ENCODE measurements around the gene SQSTM1. TPM values are rescaled to one million over a fixed set of nuclear protein-coding genes. Genes with fewer than 3 reads are reported as not detected.

The SQSTM1 gene
- total and polyA plus RNA-seq, 9 of the 15 experiments (the other 6 are each of a cell fraction or from before 2014, with no cell fraction given) = 5.6 to 148 (median 64.0) TPM

DNA sequence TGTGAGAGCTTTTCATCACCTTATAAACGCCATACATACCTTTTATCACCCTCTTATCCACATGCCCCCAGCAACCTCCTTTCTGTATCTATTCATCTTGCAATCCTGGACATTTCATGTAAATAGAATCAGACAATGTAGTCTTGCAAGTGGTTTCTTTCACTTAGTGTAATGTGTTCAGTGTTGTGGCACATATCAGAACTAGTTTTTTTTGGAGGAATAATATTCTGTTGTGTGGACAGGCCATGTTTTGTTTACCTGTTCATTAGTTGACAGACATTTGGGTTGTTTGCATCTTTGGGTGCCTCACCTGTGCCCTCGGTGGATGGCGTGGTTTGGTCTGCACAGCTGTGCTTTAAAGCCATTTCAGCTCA, 1.3 kb downstream of the SQSTM1 start (continued):
- TF ChIP-seq, protein P1, sequence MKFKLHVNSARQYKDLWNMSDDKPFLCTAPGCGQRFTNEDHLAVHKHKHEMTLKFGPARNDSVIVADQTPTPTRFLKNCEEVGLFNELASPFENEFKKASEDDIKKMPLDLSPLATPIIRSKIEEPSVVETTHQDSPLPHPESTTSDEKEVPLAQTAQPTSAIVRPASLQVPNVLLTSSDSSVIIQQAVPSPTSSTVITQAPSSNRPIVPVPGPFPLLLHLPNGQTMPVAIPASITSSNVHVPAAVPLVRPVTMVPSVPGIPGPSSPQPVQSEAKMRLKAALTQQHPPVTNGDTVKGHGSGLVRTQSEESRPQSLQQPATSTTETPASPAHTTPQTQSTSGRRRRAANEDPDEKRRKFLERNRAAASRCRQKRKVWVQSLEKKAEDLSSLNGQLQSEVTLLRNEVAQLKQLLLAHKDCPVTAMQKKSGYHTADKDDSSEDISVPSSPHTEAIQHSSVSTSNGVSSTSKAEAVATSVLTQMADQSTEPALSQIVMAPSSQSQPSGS (CRISPR knock-in tag; IDR thresholded peaks at IDR 0.05) = no peak
- TF ChIP-seq THRAP3 (IDR thresholded peaks at IDR 0.05; ENCODE audit: borderline replicate concordance) (peak; percentile 43; the same call in 1 of the 2 replicates), ESRRB (CRISPR knock-in tag; IDR thresholded peaks at IDR 0.05; ENCODE audit: borderline replicate concordance) (no peak), PCBP2 (IDR thresholded peaks at IDR 0.05; ENCODE audit: low read depth, low read length, poor library complexity, severe bottlenecking) (no peak), ZSCAN29 (IDR thresholded peaks at IDR 0.05) (no peak), TEAD4 (IDR thresholded peaks at IDR 0.05; ENCODE audit: low read length) (no peak), TEAD4 (CRISPR knock-in tag; IDR thresholded peaks at IDR 0.05; ENCODE audit: borderline replicate concordance) (no peak), MEIS2 (IDR thresholded peaks at IDR 0.05; ENCODE audit: partially characterized antibody) (peak; percentile 7), CREB1 (IDR thresholded peaks at IDR 0.05) (no peak), CREB1 (CRISPR knock-in tag; IDR thresholded peaks at IDR 0.05) (no peak), KDM5B (IDR thresholded peaks at IDR 0.05; ENCODE audit: insufficient replicate concordance, low read depth, low read length) (peak; percentile 18), RUNX1 (IDR thresholded peaks at IDR 0.05; ENCODE audit: low read depth) (no peak), SRSF7 (optimal IDR thresholded peaks at IDR 0.05; ENCODE audit: low read depth, low read length) (no peak), BMI1 (IDR thresholded peaks at IDR 0.05; ENCODE audit: low read length) (no peak), GABPA (tag; conservative IDR thresholded peaks at IDR 0.05; ENCODE audit: low read depth) (no peak)
- TF ChIP-seq, protein P2, sequence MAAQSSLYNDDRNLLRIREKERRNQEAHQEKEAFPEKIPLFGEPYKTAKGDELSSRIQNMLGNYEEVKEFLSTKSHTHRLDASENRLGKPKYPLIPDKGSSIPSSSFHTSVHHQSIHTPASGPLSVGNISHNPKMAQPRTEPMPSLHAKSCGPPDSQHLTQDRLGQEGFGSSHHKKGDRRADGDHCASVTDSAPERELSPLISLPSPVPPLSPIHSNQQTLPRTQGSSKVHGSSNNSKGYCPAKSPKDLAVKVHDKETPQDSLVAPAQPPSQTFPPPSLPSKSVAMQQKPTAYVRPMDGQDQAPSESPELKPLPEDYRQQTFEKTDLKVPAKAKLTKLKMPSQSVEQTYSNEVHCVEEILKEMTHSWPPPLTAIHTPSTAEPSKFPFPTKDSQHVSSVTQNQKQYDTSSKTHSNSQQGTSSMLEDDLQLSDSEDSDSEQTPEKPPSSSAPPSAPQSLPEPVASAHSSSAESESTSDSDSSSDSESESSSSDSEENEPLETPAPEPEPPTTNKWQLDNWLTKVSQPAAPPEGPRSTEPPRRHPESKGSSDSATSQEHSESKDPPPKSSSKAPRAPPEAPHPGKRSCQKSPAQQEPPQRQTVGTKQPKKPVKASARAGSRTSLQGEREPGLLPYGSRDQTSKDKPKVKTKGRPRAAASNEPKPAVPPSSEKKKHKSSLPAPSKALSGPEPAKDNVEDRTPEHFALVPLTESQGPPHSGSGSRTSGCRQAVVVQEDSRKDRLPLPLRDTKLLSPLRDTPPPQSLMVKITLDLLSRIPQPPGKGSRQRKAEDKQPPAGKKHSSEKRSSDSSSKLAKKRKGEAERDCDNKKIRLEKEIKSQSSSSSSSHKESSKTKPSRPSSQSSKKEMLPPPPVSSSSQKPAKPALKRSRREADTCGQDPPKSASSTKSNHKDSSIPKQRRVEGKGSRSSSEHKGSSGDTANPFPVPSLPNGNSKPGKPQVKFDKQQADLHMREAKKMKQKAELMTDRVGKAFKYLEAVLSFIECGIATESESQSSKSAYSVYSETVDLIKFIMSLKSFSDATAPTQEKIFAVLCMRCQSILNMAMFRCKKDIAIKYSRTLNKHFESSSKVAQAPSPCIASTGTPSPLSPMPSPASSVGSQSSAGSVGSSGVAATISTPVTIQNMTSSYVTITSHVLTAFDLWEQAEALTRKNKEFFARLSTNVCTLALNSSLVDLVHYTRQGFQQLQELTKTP (IDR thresholded peaks at IDR 0.05; ENCODE audit: low read depth in 1 of 2, partially characterized antibody in 2 of 2) = no peak

Measured in K562 (cell line).